ENCODE data around the gene DAP.

- TF ChIP-seq CTCF (IDR thresholded peaks at IDR 0.05) (no peak), POLR2A (IDR thresholded peaks at IDR 0.05) (no peak), POLR2AphosphoS5 (IDR thresholded peaks at IDR 0.05) (no peak)
Observed at GRCh38 chr5:10635257-10635866, 125.7 kb downstream of the DAP start.
